ENCODE measurements around the gene SRGAP2C.
"Not testable (repeated sequence)": the region's sequence is repeated elsewhere in the genome, so short reads cannot be mapped to it uniquely, and the experiment has no call there.

DNA sequence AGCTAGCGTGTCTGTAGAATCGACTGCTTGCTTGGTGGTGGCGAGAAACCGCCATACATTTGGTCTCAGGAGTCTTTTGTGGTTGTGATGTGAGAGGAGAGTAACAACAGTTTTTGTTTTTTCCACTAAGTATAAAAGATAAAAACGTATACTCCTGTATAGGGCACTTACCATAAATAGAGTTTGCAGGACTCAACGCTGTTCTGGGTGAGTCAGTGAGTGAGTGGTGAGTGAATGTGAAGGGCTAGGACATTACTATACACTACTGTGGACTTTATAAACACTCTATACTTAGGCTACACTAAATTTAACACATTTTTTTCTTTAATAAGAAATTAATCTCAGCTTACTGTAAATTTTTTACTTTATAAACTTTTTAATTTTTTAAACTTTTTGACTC lies 44.4 kb upstream of the SRGAP2C start:
- TF ChIP-seq, protein P1, sequence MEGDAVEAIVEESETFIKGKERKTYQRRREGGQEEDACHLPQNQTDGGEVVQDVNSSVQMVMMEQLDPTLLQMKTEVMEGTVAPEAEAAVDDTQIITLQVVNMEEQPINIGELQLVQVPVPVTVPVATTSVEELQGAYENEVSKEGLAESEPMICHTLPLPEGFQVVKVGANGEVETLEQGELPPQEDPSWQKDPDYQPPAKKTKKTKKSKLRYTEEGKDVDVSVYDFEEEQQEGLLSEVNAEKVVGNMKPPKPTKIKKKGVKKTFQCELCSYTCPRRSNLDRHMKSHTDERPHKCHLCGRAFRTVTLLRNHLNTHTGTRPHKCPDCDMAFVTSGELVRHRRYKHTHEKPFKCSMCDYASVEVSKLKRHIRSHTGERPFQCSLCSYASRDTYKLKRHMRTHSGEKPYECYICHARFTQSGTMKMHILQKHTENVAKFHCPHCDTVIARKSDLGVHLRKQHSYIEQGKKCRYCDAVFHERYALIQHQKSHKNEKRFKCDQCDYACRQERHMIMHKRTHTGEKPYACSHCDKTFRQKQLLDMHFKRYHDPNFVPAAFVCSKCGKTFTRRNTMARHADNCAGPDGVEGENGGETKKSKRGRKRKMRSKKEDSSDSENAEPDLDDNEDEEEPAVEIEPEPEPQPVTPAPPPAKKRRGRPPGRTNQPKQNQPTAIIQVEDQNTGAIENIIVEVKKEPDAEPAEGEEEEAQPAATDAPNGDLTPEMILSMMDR (IDR thresholded peaks at IDR 0.05; ENCODE audit: insufficient read depth, low read length, poor library complexity, severe bottlenecking), result not testable (repeated sequence)
- not testable (repeated sequence) for TF ChIP-seq EZH2phosphoT487 (conservative IDR thresholded peaks at IDR 0.05; ENCODE audit: low read length)

Measured in SU-DHL-6 (cell line).